NCI-H128 (cell line): ENCODE data around the gene PHLDA2.
"Not testable (repeated sequence)": the region's sequence is repeated elsewhere in the genome, so short reads cannot be mapped to it uniquely, and the experiment has no call there.

ENCODE experiments used
- DNase-seq: peaks from one replicate; lab custom pipeline; 2025; ENCODE audit not compliant: unreplicated experiment; lab: John Stamatoyannopoulos, UW

Gene PHLDA2

GRCh38 chr11:2945031-2945756, 16.0 kb upstream of the PHLDA2 start:
- DNase-seq, result no peak

- no peak for DNase-seq
These were observed 15.3 kb upstream of the PHLDA2 start for GRCh38 chr11:2944530-2944929.

GRCh38 chr11:2943711-2944118, 14.5 kb upstream of the PHLDA2 start:
- no peak for DNase-seq

GRCh38 chr11:2942872-2943710, 13.9 kb upstream of the PHLDA2 start:
- DNase-seq, result no peak

GRCh38 chr11:2942447-2942846, 13.2 kb upstream of the PHLDA2 start:
- DNase-seq, result no peak

GRCh38 chr11:2940921-2941821, 12.0 kb upstream of the PHLDA2 start:
- no peak for DNase-seq

- DNase-seq, result no peak
These were observed 11.1 kb upstream of the PHLDA2 start for GRCh38 chr11:2940147-2940920.

GRCh38 chr11:2938458-2939418, 9.5 kb upstream of the PHLDA2 start:
- DNase-seq, result not testable (repeated sequence)

- DNase-seq, result not testable (repeated sequence)
These were observed 8.6 kb upstream of the PHLDA2 start for GRCh38 chr11:2937641-2938457.

GRCh38 chr11:2934611-2935239, 5.5 kb upstream of the PHLDA2 start:
- DNase-seq, result no peak

- DNase-seq, result no peak
These were observed 4.9 kb upstream of the PHLDA2 start for GRCh38 chr11:2934021-2934550.

- no peak for DNase-seq
These were observed 4.3 kb upstream of the PHLDA2 start for GRCh38 chr11:2933375-2934020.

- DNase-seq, result no peak
These were observed 3.6 kb upstream of the PHLDA2 start for GRCh38 chr11:2932850-2933251.

GRCh38 chr11:2931771-2932738, 2.8 kb upstream of the PHLDA2 start:
- no peak for DNase-seq

- no peak for DNase-seq
These were observed 2.2 kb upstream of the PHLDA2 start for GRCh38 chr11:2931420-2931746.

- no peak for DNase-seq
These were observed 1.6 kb upstream of the PHLDA2 start for GRCh38 chr11:2930704-2931419.
